ENCODE measurements around the gene SLC6A19. TPM values are rescaled to one million over a fixed set of nuclear protein-coding genes. Genes with fewer than 3 reads are reported as not detected.

The SLC6A19 gene
- total and polyA plus RNA-seq, 2 of the 4 experiments (the other 2 are of a cell fraction) = not detected

GRCh38 chr5:1172007-1172581 lies 29.3 kb upstream of the SLC6A19 start:
- Histone ChIP-seq H4K8ac (ENCODE audit: low read depth in 2 of 2, low read length in 2 of 2) (no peak overlapping the region), H2BK15ac (ENCODE audit: low read depth, low read length) (no peak overlapping the region), H2BK20ac (ENCODE audit: low read depth, low read length) (no peak overlapping the region), H4K91ac (ENCODE audit: insufficient read depth, low read depth, low read length) (no peak overlapping the region), H3K4me3 (ENCODE audit: insufficient read depth, low read depth, low read length) (no peak overlapping the region), H3K23ac (ENCODE audit: low read depth, low read length) (no peak overlapping the region), H3K9ac (ENCODE audit: low read depth, low read length) (no peak overlapping the region), H4K20me1 (ENCODE audit: insufficient read depth, low read length) (0 out of 2 replicates have a peak, but pooled peaks cover 4% of the 10 kb centered on the region), H3K14ac (replicated peaks; ENCODE audit: low read depth, low read length) (no peak overlapping the region), H2BK5ac (ENCODE audit: low read depth, low read length, poor library complexity, severe bottlenecking) (no peak overlapping the region), H4K5ac (ENCODE audit: low read depth, low read length) (no peak overlapping the region), H3K36me3 (ENCODE audit: control insufficient read depth, insufficient read depth, low read length) (no peaks in the 10 kb centered on the region), H3K4ac (ENCODE audit: low read depth, low read length) (no peak overlapping the region), H3K18ac (ENCODE audit: low read depth, low read length) (no peak overlapping the region), H3K79me1 (ENCODE audit: low read depth in 1 of 2, low read length in 2 of 2) (no peaks in the 10 kb centered on the region), H3K4me2 (ENCODE audit: low read depth, low read length) (no peak overlapping the region), H2AK9ac (replicated peaks; ENCODE audit: low read depth, low read length, poor library complexity) (no peak overlapping the region), H3K9me1 (ENCODE audit: insufficient read depth, low read length) (no peaks in the 10 kb centered on the region), H3K9me3 (ENCODE audit: control insufficient read depth, insufficient read depth, low read length) (peaks cover 2% of the 10 kb centered on the region; the same call in 1 of the 2 replicates), H3K4me1 (ENCODE audit: control insufficient read depth, insufficient read depth, low read length) (peaks cover 2% of the 10 kb centered on the region; the same call in 1 of the 2 replicates), H2AFZ (replicated peaks; ENCODE audit: low read length, poor library complexity) (no peak overlapping the region), H3K27ac (ENCODE audit: insufficient read depth, low read length) (no peak overlapping the region), H2BK120ac (ENCODE audit: low read depth, low read length) (no peak overlapping the region), H3K27me3 (ENCODE audit: control insufficient read depth, insufficient read depth, low read length) (peaks cover 2% of the 10 kb centered on the region; the same call in 1 of the 2 replicates), H2AK5ac (ENCODE audit: low read depth, low read length) (no peak overlapping the region), H3K56ac (ENCODE audit: extremely low read depth, insufficient read depth, low read length) (no peak overlapping the region)
- TF ChIP-seq, protein P1, sequence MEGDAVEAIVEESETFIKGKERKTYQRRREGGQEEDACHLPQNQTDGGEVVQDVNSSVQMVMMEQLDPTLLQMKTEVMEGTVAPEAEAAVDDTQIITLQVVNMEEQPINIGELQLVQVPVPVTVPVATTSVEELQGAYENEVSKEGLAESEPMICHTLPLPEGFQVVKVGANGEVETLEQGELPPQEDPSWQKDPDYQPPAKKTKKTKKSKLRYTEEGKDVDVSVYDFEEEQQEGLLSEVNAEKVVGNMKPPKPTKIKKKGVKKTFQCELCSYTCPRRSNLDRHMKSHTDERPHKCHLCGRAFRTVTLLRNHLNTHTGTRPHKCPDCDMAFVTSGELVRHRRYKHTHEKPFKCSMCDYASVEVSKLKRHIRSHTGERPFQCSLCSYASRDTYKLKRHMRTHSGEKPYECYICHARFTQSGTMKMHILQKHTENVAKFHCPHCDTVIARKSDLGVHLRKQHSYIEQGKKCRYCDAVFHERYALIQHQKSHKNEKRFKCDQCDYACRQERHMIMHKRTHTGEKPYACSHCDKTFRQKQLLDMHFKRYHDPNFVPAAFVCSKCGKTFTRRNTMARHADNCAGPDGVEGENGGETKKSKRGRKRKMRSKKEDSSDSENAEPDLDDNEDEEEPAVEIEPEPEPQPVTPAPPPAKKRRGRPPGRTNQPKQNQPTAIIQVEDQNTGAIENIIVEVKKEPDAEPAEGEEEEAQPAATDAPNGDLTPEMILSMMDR (conservative IDR thresholded peaks at IDR 0.05; ENCODE audit: low read depth, low read length) = no peak
- TF ChIP-seq NFE2L2 (IDR thresholded peaks at IDR 0.05; ENCODE audit: low read depth, low read length) (no peak), CEBPB (IDR thresholded peaks at IDR 0.05; ENCODE audit: low read depth, low read length) (no peak), RFX5 (IDR thresholded peaks at IDR 0.05; ENCODE audit: low read depth, low read length) (no peak), RAD21 (IDR thresholded peaks at IDR 0.05; ENCODE audit: low read length) (no peak), FOS (IDR thresholded peaks at IDR 0.05; ENCODE audit: low read depth, low read length) (no peak), RCOR1 (IDR thresholded peaks at IDR 0.05; ENCODE audit: insufficient replicate concordance, low read length) (no peak), BHLHE40 (IDR thresholded peaks at IDR 0.05; ENCODE audit: low read depth, low read length) (no peak), SMC3 (IDR thresholded peaks at IDR 0.05; ENCODE audit: low read depth, low read length) (no peak), MAZ (IDR thresholded peaks at IDR 0.05; ENCODE audit: borderline replicate concordance, low read depth, low read length) (no peak)
- TF ChIP-seq, protein P2, sequence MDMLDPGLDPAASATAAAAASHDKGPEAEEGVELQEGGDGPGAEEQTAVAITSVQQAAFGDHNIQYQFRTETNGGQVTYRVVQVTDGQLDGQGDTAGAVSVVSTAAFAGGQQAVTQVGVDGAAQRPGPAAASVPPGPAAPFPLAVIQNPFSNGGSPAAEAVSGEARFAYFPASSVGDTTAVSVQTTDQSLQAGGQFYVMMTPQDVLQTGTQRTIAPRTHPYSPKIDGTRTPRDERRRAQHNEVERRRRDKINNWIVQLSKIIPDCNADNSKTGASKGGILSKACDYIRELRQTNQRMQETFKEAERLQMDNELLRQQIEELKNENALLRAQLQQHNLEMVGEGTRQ (IDR thresholded peaks at IDR 0.05; ENCODE audit: low read depth, low read length) = no peak
- ChIA-PET CTCF (no interaction called here), POLR2A (ENCODE audit: unreplicated experiment) (no interaction called here)
- ATAC-seq (ENCODE audit: low read depth) (no peak), DNase-seq (no peak)
- dilution Hi-C loops (cut with HindIII; ENCODE audit: low sequenced_read_pairs, unreplicated experiment) (no loop called here), in situ Hi-C loops (cut with MboI; ENCODE audit: low sequenced_read_pairs) (loop anchor here (10.0 kb wide), 1 partner anchor 237 kb away; no protein-coding TSS in a partner anchor), intact Hi-C loops (cut with micrococcal nuclease) (no loop called here)
- WGBS, 2 experiments (ENCODE audit: extremely low coverage in 2 of 2, insufficient read length in 1 of 2) = 88% methylated on average over 10 of the region's 20 CpGs; no CpG with 5 or more reads in 1 of the 2 experiments
- BruUV-seq (replicated peaks) = no TSS peak

Measured in IMR-90 (cell line).